Measurements from ENCODE around the gene ACOT6.
"Not testable (repeated sequence)": the region's sequence is repeated elsewhere in the genome, so short reads cannot be mapped to it uniquely, and the experiment has no call there.

DNA sequence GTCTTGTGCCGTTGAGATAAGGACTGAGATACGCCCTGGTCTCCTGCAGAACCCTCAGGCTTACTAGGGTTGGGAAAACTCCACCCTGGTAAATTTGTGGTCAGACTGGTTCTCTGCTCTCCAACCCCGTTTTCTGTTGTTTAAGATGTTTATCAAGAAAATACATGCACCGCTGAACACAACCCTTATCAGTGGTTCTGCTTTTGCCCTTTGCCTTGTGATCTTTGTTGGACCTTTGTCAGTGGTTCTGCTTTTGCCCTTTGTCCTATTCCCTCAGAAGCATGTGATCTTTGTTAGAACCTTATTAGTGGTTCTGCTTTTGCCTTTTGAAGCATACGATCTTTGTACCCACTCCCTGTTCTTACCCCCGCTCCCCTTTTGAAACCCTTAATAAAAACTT, 49.6 kb upstream of the ACOT6 start:
- not testable (repeated sequence) for TF ChIP-seq BHLHE40 (IDR thresholded peaks at IDR 0.05; ENCODE audit: borderline replicate concordance); ELF4 (IDR thresholded peaks at IDR 0.05); SP1 (IDR thresholded peaks at IDR 0.05); NFRKB (IDR thresholded peaks at IDR 0.05); SUZ12 (IDR thresholded peaks at IDR 0.05); L3MBTL2 (conservative IDR thresholded peaks at IDR 0.05); ARNT (IDR thresholded peaks at IDR 0.05)

Measured in HEK293T (cell line).